ENCODE results near the gene ROS1.

Gene ROS1

DNA sequence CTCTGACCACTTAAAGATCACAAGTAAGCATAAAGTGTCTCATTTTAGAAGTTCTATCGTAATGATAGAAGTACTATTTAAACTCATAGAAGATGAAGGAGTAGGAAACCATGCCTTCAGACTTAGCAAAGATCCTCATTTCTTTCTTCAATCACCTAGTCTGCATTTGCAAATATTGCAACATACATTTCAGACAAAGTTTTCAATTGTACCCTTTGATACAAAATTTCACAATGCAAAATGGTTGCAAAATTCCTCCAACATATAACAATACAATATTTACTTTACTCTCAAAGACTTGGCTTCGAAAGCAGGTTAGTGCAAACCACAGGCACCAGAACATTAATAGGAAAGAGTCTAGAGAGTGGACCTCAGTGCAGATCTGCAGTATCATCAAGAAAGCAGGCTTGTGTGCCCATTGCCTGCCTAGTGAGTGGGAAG lies 16.1 kb upstream of the ROS1 start:
- no peak for DNase-seq (ENCODE audit: low read depth in 1 of 2, low spot score in 1 of 2)

DNA sequence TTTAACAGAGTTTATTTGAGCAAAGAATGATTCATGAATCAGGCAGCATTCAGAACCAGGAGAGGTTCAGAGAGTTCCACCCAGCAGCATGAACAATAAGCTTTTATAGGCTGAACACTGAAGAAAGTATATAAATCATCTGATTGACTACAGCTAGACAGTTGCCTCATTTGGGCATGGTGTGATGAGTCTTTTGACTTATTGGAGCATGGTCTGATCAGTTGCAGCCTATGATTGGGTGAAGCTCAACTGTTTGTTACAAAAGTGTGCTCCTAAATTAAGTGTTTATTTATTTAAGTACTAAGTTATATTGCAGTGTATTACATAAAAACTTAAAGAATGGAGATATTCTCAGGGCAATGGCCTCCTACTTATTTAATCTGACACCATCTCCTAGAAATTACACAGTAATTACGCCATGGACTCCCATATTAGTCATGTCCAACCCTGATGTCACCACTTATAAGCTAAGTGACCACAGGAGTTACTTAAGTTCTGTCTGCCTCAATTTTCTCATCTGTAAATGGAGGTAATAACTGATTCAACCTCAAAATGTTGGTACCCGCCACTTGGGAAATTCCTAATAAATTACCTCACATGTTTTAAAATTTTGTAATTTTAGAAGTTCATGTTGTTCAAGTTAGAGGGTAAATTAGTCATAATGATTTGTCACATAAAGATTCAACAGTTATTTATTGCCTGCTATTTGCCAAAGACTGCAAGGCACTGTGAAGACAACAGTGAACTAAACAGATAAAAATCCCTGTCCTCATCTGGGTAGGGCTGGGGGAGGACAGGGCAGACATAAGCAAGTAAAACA lies 15.2 kb upstream of the ROS1 start:
- no peak for DNase-seq (ENCODE audit: low read depth in 1 of 2, low spot score in 1 of 2)

DNA sequence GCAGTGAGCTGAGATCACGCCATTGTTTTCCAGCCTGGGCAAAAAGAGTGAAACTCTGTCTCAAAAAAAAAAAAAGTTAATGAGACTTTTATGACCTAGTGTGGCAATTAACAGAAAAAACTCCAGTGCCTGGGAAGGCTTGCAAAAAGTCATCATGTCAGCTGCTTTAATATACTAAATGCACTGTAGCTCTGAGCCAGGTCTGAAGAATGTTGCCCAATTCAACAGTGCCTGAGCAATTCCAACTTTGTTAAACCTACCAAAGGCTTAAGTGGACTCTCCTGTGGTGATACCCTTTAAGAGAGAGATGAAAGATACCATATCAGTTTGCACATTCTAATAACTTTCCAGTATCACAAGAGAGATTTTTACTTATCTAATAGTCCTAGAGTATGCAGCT lies 6.5 kb upstream of the ROS1 start:
- no peak for DNase-seq (ENCODE audit: low read depth in 1 of 2, low spot score in 1 of 2)

DNA sequence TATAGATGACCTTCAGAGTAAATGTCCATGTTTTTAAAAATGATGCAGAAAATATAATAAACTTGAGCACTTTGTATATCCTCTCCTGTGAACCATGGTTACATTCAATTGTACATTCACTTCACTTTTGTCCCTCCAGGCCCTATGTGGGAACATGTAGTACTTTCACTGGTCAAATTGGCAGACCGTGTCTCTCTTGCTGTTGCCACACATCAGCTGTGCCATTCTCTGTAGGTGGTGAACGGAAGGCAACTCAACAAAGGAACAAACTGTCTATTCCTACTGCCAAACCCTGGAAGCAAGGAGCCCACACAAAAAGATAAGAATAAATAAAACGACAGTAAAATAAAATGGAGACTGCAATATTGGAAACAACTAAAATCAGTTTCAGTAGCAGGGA lies 2.0 kb downstream of the ROS1 start:
- no peak for DNase-seq (ENCODE audit: low read depth in 1 of 2, low spot score in 1 of 2)

DNA sequence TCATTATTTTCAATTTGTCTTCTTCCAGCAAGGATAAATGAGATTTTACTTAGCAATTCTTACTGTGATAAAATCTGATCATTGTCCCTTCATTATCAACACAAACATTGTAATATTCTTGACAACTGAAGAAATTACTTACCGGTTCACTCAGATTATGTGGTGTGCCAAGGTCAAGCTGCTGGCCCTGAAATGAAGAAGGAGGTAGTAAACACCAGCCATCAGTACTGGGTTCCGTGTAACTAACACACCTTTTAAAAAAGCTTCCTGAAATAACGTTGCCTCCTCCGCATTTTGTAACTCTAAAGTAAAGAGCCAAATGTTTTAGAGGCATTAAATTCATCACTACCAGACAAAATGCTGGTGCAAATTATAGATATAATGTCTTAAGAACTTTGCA lies 7.4 kb downstream of the ROS1 start:
- no peak for DNase-seq (ENCODE audit: low read depth in 1 of 2, low spot score in 1 of 2)

DNA sequence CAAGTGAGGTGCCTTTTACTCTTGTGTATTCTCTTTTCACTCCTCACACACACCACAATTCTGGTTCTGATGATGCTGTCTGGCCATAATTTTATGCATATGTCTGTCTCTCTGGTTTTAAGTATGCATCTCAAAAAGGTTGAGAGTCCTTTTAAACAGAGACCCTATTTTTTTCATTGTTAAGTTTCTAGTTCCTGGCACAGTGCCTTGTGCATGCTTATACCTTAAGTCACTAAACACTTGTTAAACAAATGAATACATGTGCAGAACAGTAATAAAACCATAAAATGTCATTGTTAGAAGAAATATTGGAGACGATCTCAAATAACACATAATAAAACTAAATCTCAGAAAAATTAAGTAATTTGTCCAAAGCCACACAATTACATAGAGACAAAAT lies 7.9 kb downstream of the ROS1 start:
- DNase-seq (ENCODE audit: low read depth in 1 of 2, low spot score in 1 of 2), result no peak

DNA sequence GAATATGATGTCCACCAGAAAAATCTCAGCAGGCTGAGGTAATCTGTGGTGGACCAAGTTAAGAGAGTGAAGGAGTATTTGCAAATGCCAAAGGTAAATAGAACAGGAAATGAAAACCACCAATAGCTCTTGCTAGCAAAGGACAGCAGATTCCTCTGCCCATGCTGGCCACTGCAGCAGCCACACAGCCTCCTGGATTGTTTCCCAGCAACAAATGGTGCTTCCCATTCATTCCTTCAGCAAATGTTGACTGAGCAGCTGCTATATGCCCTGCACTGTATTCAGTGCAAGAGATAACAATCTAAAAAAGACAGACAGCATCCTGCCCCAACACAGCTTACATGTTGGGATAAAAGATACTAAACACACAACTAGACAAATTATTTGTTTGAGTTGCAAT lies 11.0 kb downstream of the ROS1 start:
- DNase-seq (ENCODE audit: low read depth in 1 of 2, low spot score in 1 of 2), result no peak

DNA sequence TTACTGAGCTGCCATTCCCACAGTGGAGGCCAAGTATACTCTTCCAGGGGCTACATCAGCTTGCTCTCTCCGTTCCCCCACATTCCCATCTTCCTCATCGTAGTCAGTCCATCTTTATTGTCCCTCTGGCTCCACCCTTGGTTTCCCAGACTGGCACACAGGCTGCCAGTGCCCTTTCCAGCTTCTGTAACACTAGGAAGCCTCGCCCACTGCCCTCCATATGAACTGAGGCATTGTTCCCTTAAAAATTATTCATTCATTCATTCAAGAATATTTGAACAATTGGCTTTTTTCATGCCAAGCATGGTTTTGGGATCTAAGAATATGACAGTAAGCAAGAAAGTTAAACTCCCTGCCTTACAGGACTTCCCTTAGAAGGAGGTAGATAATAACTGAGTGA lies 14.3 kb downstream of the ROS1 start:
- DNase-seq (ENCODE audit: low read depth in 1 of 2, low spot score in 1 of 2), result no peak

DNA sequence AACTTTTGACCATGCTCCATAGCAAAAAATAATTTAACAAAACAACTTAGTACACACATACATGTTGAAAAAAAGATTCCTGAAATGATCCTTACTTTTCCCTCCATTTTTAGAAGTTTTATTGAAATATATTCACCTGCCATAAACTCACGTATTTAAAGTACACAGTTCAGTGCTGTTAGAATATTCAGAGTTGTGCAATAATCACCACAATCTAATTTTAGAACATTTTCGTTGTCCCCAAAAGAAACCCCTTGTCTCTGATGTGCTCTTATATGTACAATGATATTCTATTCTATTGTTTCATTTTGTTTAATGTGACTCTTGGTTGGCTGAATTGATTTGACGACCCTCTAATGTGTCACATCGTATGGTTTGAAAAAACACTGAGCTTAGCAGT lies 15.9 kb downstream of the ROS1 start:
- no peak for DNase-seq (ENCODE audit: low read depth in 1 of 2, low spot score in 1 of 2)

DNA sequence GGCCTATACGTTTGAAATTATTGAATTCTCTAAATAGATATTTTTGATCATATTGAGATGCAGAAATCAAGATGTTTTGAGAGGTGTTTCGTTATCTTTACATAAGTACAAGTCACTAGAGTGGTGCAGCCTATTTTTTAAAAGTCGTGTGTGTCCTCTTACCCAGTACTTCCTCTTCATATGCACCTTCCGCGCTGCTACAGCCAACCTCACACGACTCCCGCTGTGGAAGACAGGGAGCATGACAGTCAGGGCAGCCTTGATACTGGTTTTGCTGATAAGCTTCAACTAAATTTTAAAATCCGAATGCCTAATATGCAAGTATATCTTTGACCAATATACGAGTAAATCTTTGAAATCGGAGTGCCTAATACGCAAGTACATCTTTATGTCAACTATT lies 16.3 kb downstream of the ROS1 start:
- DNase-seq (ENCODE audit: low read depth in 1 of 2, low spot score in 1 of 2), result no peak

DNA sequence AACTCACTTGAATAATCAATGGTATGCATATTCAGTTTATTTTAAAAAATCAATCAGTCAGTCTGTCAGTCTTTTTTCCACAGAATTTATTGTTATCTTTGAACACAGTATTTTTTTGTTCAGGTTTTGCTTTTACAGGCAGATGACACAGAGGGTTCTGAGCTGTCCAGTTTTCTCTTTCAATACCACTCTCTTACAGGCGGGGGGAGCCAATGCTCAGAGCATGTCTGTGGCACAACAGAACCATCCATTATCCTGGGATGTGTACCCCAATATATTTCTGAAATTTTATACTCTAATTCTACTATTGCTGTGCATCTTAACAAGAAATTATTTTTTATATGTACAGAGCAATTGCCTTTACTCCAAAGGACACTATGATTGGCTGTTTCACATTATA lies 21.2 kb downstream of the ROS1 start:
- no peak for DNase-seq (ENCODE audit: low read depth in 1 of 2, low spot score in 1 of 2)

DNA sequence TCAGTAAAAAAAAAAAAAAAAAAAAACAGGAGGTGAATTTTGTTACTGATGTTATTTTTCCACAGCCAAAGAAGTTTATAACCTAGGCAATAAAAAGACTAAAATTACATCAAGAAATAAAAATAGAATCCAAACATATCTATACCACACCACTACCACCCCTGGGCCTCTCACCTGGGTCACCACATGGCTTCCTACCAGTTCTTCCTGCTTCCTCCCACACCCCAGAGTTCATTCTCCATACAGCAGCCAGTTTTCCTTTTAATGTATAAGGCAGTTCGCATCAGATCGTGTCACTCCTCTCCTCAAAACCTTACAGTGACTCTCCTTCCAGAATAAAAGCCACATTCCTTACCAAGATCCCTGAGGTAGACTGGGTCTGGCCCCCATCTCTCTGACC lies 23.9 kb downstream of the ROS1 start:
- DNase-seq (ENCODE audit: low read depth in 1 of 2, low spot score in 1 of 2), result no peak

DNA sequence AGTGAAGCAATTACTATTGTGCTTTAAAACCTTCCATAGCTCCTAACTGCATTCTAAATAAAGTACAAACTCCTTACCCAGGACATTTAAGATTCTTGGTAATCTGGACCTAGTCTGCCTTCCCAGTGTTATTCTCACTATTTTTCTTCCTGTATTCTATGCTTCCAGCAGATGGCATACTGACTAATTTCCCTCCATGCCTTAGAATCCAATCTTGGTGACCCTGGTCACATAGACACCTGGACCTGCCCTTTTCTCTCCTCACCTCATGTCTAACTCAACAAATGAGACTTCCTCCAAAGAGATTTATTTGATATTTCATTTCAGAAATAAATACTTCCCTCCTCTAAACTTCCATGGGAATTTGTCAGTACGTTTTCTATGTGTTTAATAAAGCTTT lies 25.8 kb downstream of the ROS1 start:
- DNase-seq (ENCODE audit: low read depth in 1 of 2, low spot score in 1 of 2), result no peak

DNA sequence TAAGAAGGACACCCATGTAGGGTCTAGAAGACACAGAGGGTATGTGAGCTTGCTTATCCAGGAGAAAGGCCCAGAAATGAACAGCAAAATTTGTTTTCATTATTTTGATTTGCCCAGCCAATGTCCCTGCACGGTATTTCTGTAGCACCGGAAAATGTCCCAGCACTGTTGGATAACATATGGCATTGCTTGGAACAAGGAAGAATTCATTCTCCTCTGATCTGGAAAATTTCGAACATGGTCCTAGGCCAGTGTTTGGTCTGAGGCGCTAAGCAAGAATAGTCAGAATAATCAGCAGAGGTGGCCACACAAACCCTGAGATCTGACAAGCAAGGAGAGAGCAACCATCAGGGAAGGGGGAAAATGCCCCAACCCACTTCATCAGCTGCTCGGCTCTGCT lies 26.6 kb downstream of the ROS1 start:
- DNase-seq (ENCODE audit: low read depth in 1 of 2, low spot score in 1 of 2), result no peak

DNA sequence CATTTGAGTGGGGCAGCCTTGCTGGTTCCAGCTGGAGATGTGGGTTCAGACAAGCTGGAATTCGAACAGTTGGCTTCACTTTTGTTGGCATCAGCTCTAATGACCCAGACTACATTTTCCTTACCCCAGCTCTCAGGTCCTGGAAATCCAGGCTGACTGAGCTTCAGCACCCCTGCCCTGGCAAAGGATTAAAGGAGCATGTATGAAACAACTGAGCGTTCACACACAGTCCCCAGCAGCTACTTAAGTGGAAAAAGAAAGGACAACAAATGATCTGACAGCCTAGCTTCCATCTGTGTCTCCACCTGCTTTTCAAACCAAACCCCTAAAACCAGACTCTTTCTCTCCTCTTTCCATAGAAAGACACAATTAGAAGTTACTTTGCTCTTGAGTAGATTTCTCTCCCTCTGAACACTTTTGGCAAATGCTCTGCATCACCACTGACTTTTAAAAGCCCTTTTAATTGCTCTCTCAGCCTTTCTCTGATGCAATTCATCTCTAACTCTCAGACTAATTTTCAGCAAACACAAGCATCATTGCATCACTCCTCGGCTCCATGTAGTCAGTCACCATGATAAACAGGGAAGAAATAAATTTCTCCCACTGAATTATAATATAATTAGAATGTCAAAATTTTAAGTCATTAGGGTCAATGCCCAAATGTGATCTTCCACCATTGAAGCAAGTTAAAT lies 28.1 kb downstream of the ROS1 start:
- no peak for DNase-seq (ENCODE audit: low read depth in 1 of 2, low spot score in 1 of 2)

DNA sequence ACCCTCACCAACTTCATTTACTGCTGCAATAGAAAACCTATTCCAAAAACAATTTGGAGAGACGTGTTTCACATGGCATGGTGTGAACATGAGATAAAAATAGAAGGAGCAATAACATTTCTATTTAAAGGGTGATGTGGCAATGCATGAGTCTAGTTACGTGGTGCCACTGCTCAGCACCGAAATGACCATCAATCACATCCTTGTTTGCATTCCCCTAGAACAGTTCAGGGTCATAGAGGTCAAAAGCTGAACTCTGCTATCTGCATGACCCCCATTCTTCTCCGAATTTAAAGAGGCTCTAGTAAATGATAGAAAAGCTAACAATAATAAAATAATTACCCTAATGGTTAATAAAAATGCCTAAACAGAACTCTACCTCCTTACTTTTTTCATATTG lies 29.5 kb downstream of the ROS1 start:
- no peak for DNase-seq (ENCODE audit: low read depth in 1 of 2, low spot score in 1 of 2)

DNA sequence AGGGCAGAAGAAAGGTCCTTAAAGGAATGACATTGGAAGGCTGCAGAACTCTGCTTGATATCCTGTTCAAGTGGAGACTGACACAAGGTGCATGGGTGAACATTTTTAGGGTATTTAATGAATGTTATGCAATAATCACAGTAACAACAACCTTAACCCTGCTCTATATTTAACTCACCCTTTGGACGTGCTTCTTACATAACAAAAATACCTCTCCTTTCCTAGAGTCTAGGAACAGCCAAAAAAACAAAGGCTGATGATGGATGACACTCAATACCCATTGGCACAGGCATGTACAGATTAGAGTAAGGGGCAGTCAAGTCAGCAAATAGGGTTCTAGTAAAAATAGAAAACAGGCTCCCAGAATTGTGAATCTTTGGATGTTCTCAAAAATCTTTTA lies 30.6 kb downstream of the ROS1 start:
- DNase-seq (ENCODE audit: low read depth in 1 of 2, low spot score in 1 of 2), result no peak

DNA sequence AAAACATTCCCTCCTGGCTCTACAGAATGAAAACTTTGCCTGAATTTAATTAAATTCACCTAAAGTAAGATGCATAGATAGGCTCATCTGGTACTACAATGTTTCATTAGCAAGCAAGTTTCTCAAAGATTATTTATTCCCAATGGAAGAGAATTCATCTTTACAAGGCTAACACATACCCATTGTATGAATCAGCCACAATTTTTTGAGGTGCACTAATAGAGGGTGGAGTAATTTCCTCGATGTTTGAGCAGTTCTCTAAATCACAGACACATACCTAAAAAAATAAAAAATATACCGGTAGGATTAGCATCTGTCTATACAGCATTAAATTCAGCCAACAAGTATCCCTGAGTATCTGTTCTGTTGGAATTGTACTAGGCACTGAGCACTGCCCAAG lies 32.7 kb downstream of the ROS1 start:
- DNase-seq (ENCODE audit: low read depth in 1 of 2, low spot score in 1 of 2), result no peak

DNA sequence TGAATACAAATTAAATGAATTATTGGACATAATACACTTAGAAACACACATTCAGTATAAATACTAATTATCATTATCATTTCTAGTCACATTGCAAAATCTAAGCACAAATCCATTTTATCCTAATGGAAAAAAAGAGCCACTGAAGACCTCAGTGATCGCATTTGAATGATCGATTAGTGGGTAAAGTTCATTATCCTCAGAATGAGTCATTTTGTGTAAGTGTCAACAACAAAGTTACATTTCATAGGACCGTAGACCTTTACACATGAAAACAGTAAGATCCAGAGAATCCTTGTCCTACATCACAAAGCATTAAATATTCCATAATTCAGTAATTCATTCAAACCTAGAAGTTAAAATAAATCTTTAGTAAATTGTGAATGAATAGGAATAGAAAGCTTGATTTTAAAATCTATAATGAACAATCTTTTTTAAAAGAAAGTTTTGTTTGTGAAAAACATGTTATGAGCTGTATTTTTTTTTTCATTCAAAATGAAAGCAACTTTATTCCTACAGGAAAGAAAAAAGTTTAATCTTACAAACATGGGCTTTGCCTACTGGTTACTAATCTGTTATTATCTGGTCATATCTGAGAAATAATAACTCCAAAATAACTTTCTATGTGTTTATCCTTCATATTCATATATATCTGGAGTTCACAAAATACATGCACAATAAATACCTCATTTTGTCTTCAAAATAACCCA lies 33.7 kb downstream of the ROS1 start:
- no peak for DNase-seq (ENCODE audit: low read depth in 1 of 2, low spot score in 1 of 2)

DNA sequence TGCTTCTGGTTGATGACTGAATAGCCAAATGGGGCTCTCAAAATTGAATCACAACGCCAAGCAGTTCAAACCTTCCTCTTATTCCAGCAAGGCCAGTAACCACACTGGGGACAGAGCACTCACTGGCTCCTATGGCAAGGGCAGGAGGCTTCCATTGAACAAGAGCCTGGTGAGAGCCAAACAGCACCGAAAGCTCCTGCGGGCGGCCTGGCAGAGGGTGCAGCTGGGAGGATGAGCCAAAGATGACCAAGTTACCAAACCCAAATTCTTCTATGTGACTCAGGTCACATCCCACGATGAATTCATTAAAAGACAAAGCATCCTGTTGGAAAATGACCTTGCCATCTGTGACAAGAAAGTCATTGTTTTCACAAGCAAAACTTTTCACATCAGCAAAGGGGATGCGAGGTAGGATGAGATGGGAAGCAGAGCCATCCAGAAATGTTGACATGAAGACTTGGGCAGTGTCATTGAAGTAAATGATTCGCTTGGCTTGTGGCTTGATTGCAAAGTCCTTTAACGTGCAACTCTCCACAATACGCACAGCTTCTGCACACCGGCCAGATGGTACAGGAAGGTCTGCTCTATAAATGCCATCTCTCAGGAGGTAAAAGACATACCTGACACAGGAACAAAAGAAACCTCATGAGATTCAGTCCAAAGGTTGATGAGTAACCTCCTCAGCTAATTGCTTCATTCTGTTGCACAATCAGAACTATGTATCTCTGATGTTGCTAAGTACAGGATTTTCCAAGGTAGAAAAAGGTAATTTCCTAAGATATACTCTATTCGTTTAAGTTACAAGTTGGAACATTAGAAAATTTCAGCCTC lies 36.3 kb downstream of the ROS1 start:
- no peak for DNase-seq (ENCODE audit: low read depth in 1 of 2, low spot score in 1 of 2)

DNA sequence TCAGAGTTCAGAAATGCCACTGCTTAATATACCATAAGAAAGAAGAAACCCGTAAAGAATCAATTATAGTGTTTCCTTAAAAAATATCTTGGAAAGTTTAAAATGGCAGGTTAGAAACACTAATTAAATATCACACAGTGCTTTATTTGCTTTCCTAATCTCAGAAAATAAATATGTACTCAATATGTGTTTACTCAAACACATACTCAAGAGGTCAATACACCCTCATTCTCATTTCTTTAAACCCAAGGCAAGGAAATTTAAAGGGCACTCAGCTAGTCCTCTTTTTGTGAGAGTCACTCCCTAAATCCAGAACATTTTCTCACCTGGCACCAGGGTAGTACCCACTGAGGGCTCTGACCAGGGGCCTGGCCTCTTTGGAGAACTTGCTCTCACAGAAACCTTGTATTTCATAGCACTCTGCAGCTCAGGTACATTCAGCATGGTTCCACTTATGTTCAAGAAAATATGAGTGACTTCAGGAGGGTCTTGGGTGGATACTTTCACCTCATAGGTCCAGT lies 38.2 kb downstream of the ROS1 start:
- no peak for DNase-seq (ENCODE audit: low read depth in 1 of 2, low spot score in 1 of 2)
